ENCODE data around the gene TAGLN2.

Gene TAGLN2

DNA sequence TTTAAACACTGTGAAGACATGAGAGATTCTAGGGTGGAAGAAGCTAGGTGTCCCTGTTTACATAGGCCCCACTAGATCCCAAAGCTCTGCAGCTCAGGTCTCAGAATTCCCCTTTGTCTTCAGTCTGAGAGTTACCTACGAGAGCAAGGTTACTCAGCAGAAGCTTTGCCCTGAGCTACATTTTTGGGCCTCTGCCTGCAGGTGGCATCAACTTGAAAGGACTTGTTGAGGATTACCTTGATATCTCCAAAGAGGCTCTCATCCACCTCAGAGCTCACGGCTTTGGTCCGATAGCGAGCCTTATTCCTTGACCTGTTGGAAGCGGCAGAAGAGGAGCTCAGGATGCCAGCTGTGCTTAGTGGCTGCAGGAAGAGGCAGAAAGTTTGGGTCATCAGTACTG is 32.4 kb downstream of the TAGLN2 start:
- no peak overlapping the region for H3K27ac ChIP-seq (replicated peaks)
- DNase-seq (ENCODE audit: low read depth in 1 of 2, low spot score in 1 of 2) = no peak
- TF ChIP-seq SPI1 (IDR thresholded peaks at IDR 0.05; ENCODE audit: borderline replicate concordance, low read depth) = no peak
- no peak for TF ChIP-seq REST (IDR thresholded peaks at IDR 0.05; ENCODE audit: insufficient replicate concordance, low read depth)
- TF ChIP-seq POLR2AphosphoS5 (IDR thresholded peaks at IDR 0.05; ENCODE audit: low read depth) = no peak
- no peak for TF ChIP-seq GABPA (IDR thresholded peaks at IDR 0.05; ENCODE audit: low read depth)
- TF ChIP-seq CTCF (IDR thresholded peaks at IDR 0.05; ENCODE audit: insufficient read depth, low read length) = no peak

GRCh38 chr1:159891275-159892157 is 33.8 kb downstream of the TAGLN2 start:
- Histone ChIP-seq H3K27ac (replicated peaks) (no peak overlapping the region), H3K4me3 (replicated peaks; ENCODE audit: insufficient read depth, low read length) (no peak overlapping the region), H3K27me3 (ENCODE audit: insufficient read depth, poor library complexity, severe bottlenecking) (no peaks in the 10 kb centered on the region)
- peak; percentile 81 to 84 for DNase-seq (ENCODE audit: low read depth in 1 of 2, low spot score in 1 of 2)
- TF ChIP-seq POLR2AphosphoS5 (IDR thresholded peaks at IDR 0.05; ENCODE audit: low read depth) (no peak), CTCF (IDR thresholded peaks at IDR 0.05; ENCODE audit: insufficient read depth, low read length) (peak; percentile 99)

More for the DNA sequence above, 32.4 kb downstream of the TAGLN2 start:
- Histone ChIP-seq H3K27me3 (ENCODE audit: insufficient read depth, poor library complexity, severe bottlenecking) (no peaks in the 10 kb centered on the region), H3K4me3 (replicated peaks; ENCODE audit: insufficient read depth, low read length) (no peak overlapping the region)

DNA sequence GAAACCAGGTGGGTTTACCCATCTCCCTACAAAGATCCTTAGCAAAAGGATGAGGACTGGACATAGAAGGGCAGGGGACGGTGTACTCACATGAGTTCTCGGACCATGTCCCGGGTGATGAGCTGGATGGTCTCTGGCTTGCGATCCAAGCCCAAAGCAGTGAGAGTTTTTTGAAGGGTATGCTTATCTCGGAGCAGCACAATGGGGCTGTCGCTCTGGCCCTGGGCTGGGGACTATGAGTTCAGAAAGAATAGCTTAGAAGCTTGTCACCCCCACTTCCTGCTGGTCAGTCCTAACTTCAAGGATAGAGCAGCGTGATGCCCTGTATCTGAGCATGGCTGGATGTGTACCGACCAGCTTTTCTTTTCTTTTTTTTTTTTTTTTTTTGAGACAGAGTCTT is 34.9 kb downstream of the TAGLN2 start:
- H3K4me3 ChIP-seq (replicated peaks; ENCODE audit: insufficient read depth, low read length) = no peak overlapping the region
- DNase-seq (ENCODE audit: low read depth in 1 of 2, low spot score in 1 of 2) = no peak
- no peaks in the 10 kb centered on the region for H3K27me3 ChIP-seq (ENCODE audit: insufficient read depth, poor library complexity, severe bottlenecking)
- H3K27ac ChIP-seq (replicated peaks) = no peak overlapping the region
- no peak for TF ChIP-seq POLR2AphosphoS5 (IDR thresholded peaks at IDR 0.05; ENCODE audit: low read depth)

- TF ChIP-seq GABPA (IDR thresholded peaks at IDR 0.05; ENCODE audit: low read depth) = no peak
- peak; percentile 92 for TF ChIP-seq SPI1 (IDR thresholded peaks at IDR 0.05; ENCODE audit: borderline replicate concordance, low read depth)
- Histone ChIP-seq H3K27ac (replicated peaks) (peak overlapping the region; percentile 63), H3K4me3 (replicated peaks; ENCODE audit: insufficient read depth, low read length) (no peak overlapping the region), H3K27me3 (ENCODE audit: insufficient read depth, poor library complexity, severe bottlenecking) (no peaks in the 10 kb centered on the region)
- DNase-seq (ENCODE audit: low read depth in 1 of 2, low spot score in 1 of 2) = peak; percentile 75 to 83
Observed at GRCh38 chr1:159889821-159890252, 35.5 kb downstream of the TAGLN2 start.

DNA sequence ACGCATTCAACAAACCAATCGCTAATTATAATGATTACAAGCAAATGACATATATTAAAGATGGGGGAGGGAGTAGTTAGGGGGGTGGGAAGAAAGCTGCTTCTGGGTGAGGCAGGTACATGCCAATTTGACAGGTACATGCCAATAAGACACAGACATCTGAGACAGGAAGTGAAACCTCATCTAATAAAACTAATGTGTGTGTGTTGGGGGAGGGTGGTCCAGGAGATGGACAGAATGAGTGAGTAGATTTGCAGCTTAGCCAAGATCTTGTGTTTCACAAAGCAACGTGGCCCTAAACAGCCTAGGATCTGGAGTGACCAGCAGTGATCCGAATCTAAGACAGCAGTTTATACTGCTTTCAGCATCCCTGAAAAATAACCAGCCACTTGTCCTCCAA is 36.1 kb downstream of the TAGLN2 start:
- H3K27me3 ChIP-seq (ENCODE audit: insufficient read depth, poor library complexity, severe bottlenecking) = no peaks in the 10 kb centered on the region

More for the DNA sequence above, 36.1 kb downstream of the TAGLN2 start:
- Histone ChIP-seq H3K27ac (replicated peaks) (no peak overlapping the region), H3K4me3 (replicated peaks; ENCODE audit: insufficient read depth, low read length) (no peak overlapping the region)
- no peak for DNase-seq (ENCODE audit: low read depth in 1 of 2, low spot score in 1 of 2)
- TF ChIP-seq CTCF (IDR thresholded peaks at IDR 0.05; ENCODE audit: insufficient read depth, low read length) (no peak), REST (IDR thresholded peaks at IDR 0.05; ENCODE audit: insufficient replicate concordance, low read depth) (no peak), SPI1 (IDR thresholded peaks at IDR 0.05; ENCODE audit: borderline replicate concordance, low read depth) (no peak), POLR2AphosphoS5 (IDR thresholded peaks at IDR 0.05; ENCODE audit: low read depth) (no peak)
